MM.1S (cell line): ENCODE results near the gene PDIA6.

ENCODE experiments used
- EZH2phosphoT487 ChIP-seq: fragments of 300-600 bp; sonication (generic); IDR thresholded peaks from 2 replicates; pipeline ENCODE4 v1.6.1; 2018; ENCODE audit warnings: antibody characterized with exemption, low read length
- TF ChIP-seq, protein P1 (sequence below): fragments of 300-600 bp; sonication (generic); IDR thresholded peaks from 2 replicates; pipeline ENCODE4 v1.5.1; 2016; ENCODE audit warnings: antibody characterized with exemption, low read length, mixed read lengths

- TF ChIP-seq, protein P1, sequence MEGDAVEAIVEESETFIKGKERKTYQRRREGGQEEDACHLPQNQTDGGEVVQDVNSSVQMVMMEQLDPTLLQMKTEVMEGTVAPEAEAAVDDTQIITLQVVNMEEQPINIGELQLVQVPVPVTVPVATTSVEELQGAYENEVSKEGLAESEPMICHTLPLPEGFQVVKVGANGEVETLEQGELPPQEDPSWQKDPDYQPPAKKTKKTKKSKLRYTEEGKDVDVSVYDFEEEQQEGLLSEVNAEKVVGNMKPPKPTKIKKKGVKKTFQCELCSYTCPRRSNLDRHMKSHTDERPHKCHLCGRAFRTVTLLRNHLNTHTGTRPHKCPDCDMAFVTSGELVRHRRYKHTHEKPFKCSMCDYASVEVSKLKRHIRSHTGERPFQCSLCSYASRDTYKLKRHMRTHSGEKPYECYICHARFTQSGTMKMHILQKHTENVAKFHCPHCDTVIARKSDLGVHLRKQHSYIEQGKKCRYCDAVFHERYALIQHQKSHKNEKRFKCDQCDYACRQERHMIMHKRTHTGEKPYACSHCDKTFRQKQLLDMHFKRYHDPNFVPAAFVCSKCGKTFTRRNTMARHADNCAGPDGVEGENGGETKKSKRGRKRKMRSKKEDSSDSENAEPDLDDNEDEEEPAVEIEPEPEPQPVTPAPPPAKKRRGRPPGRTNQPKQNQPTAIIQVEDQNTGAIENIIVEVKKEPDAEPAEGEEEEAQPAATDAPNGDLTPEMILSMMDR = no peak
- no peak for TF ChIP-seq EZH2phosphoT487
Observed at GRCh38 chr2:10795508-10796046, 17.0 kb downstream of the PDIA6 start.
